Fibroblast of lung (primary cell): ENCODE measurements around the gene PCBP4. TPM values are rescaled to one million over a fixed set of nuclear protein-coding genes. Genes with fewer than 3 reads are reported as not detected.

ENCODE experiments used
- DNase-seq, 2 donors: peaks; one replicate each; pipeline versions ENCODE4 v3.0.0 to v3.0.0-alpha.2; 2010; ENCODE audit warnings: low read depth in 2 of 2
- H2AFZ ChIP-seq: 2 replicates; pipeline ENCODE4 v1.5.1; 2012; ENCODE audit warnings: low read length, control low read depth, inconsistent platforms
- H3K27ac ChIP-seq: 2 replicates; pipeline ENCODE4 v1.5.1; 2011; ENCODE audit warnings: low read length, control low read depth; ENCODE audit not compliant: insufficient read depth
- H3K27me3 ChIP-seq: 2 replicates; pipeline ENCODE4 v1.5.1; 2011; ENCODE audit warnings: mild to moderate bottlenecking, low read length; ENCODE audit not compliant: control insufficient read depth, insufficient read depth
- H3K36me3 ChIP-seq: 2 replicates; pipeline ENCODE4 v1.5.1; 2011; ENCODE audit warnings: low read length; ENCODE audit not compliant: control insufficient read depth, insufficient read depth
- H3K4me1 ChIP-seq: 2 replicates; pipeline ENCODE4 v1.5.1; 2011; ENCODE audit warnings: low read length; ENCODE audit not compliant: control insufficient read depth, insufficient read depth; ENCODE audit errors: extremely low read depth
- H3K4me2 ChIP-seq: 2 replicates; pipeline ENCODE4 v1.5.1; 2011; ENCODE audit warnings: low read length, control low read depth; ENCODE audit not compliant: insufficient read depth; ENCODE audit errors: extremely low read depth
- H3K4me3 ChIP-seq, 4 experiments: fragments of 200-600 bp in 1 of 4; sonication (generic) in 1 of 4; replicated peaks in 1 of 4; 2 replicates each; pipeline ENCODE4 v1.5.1; 2011 to 2016; ENCODE audit warnings: low read length in 4 of 4, low read depth in 3 of 4, mild to moderate bottlenecking in 3 of 4, control low read depth in 2 of 4, inconsistent platforms in 1 of 4, mixed read lengths in 1 of 4; ENCODE audit not compliant: insufficient read depth in 1 of 4; ENCODE audit errors: control extremely low read depth in 1 of 4
- H3K79me2 ChIP-seq: 2 replicates; pipeline ENCODE4 v1.5.1; 2012; ENCODE audit warnings: mild to moderate bottlenecking, low read length, inconsistent platforms; ENCODE audit not compliant: control insufficient read depth, insufficient read depth
- H3K9ac ChIP-seq: 2 replicates; pipeline ENCODE4 v1.5.1; 2011; ENCODE audit warnings: mild to moderate bottlenecking, low read length, control low read depth; ENCODE audit not compliant: insufficient read depth
- H3K9me3 ChIP-seq: 2 replicates; pipeline ENCODE4 v1.5.1; 2012; ENCODE audit warnings: low read depth, low read length; ENCODE audit not compliant: control insufficient read depth, insufficient read depth
- H4K20me1 ChIP-seq: 2 replicates; pipeline ENCODE4 v1.5.1; 2011; ENCODE audit warnings: low read length; ENCODE audit not compliant: control insufficient read depth, insufficient read depth; ENCODE audit errors: extremely low read depth
- CTCF ChIP-seq, 2 donors: IDR thresholded peaks in 1 of 2; conservative IDR thresholded peaks in 1 of 2; 1 replicate in 1 of 2; 2 replicates in 1 of 2; pipeline ENCODE4 v1.5.1; 2011 to 2012; ENCODE audit warnings: low read length in 2 of 2, control low read depth in 1 of 2, inconsistent platforms in 1 of 2, low read depth in 1 of 2, mild to moderate bottlenecking in 1 of 2
- EZH2 ChIP-seq: IDR thresholded peaks from 2 replicates; pipeline ENCODE4 v1.5.1; 2012; ENCODE audit warnings: low read length, control low read depth, mild to moderate bottlenecking; ENCODE audit errors: missing control alignments
- polyA plus RNA-seq, 2 donors: library from polyadenylated mRNA; depleted of rRNA in 1 of 2; stranded (reverse) in 1 of 2; unstranded in 1 of 2; fragments of >200 nt; gene quantifications; 2 replicates each; pipeline ENCODE4 v1.2.1, GENCODE V29; 2011 to 2012; ENCODE audit warnings: missing spikeins in 1 of 2
- total RNA-seq: library from RNA; depleted of rRNA; stranded (reverse); fragments of >200 nt; gene quantifications from 2 replicates; pipeline ENCODE4 v1.2.1, GENCODE V29; 2014

The PCBP4 gene
- total and polyA plus RNA-seq, 2 donors (not counting 1 experiment from before 2014, with no cell fraction given), result 40.2 to 46.2 TPM

GRCh38 chr3:51974277-51974962, 7.2 kb upstream of the PCBP4 start:
- peak overlapping the region; percentile 63 to 93 (median 84) for H3K4me3 ChIP-seq
- H3K4me2 ChIP-seq, result peak overlapping the region; percentile 95
- DNase-seq, result peak in 1 of 2 donors; percentile 19
- peak overlapping the region; percentile 93 for H2AFZ ChIP-seq
- peaks cover 2% of the 10 kb centered on the region for H3K79me2 ChIP-seq
- peaks cover 13% of the 10 kb centered on the region for H3K4me1 ChIP-seq
- TF ChIP-seq EZH2 (no peak), CTCF (conservative IDR thresholded peaks at IDR 0.05 in 1 of 2, IDR thresholded peaks at IDR 0.05 in 1 of 2; ENCODE audit: low read depth in 1 of 2, low read length in 2 of 2) (no peak)
- peak overlapping the region; percentile 90 for H3K27ac ChIP-seq
- peaks cover 2% of the 10 kb centered on the region for H3K36me3 ChIP-seq
- H4K20me1 ChIP-seq, result no peaks in the 10 kb centered on the region
- H3K27me3 ChIP-seq, result no peaks in the 10 kb centered on the region
- no peaks in the 10 kb centered on the region for H3K9me3 ChIP-seq
- H3K9ac ChIP-seq, result peak overlapping the region; percentile 86

- Histone ChIP-seq H3K4me3 (no peak overlapping the region), H3K27ac (no peak overlapping the region), H3K9me3 (no peaks in the 10 kb centered on the region), H3K4me2 (no peak overlapping the region), H3K27me3 (no peaks in the 10 kb centered on the region), H2AFZ (no peak overlapping the region), H3K4me1 (peaks cover 15% of the 10 kb centered on the region), H3K9ac (no peak overlapping the region), H4K20me1 (no peaks in the 10 kb centered on the region), H3K79me2 (peaks cover 6% of the 10 kb centered on the region), H3K36me3 (peaks cover 2% of the 10 kb centered on the region)
- no peak for DNase-seq
- no peak for TF ChIP-seq CTCF (conservative IDR thresholded peaks at IDR 0.05 in 1 of 2, IDR thresholded peaks at IDR 0.05 in 1 of 2; ENCODE audit: low read depth in 1 of 2, low read length in 2 of 2)
Measured at GRCh38 chr3:51971350-51971749, 4.1 kb upstream of the PCBP4 start.

GRCh38 chr3:51970606-51971300, 3.5 kb upstream of the PCBP4 start:
- Histone ChIP-seq H3K4me3 (no peak overlapping the region), H2AFZ (no peak overlapping the region), H3K79me2 (peaks cover 9% of the 10 kb centered on the region), H3K9me3 (no peaks in the 10 kb centered on the region), H3K9ac (no peak overlapping the region), H4K20me1 (no peaks in the 10 kb centered on the region), H3K27me3 (no peaks in the 10 kb centered on the region), H3K4me2 (no peak overlapping the region), H3K36me3 (peaks cover 2% of the 10 kb centered on the region), H3K27ac (no peak overlapping the region), H3K4me1 (peaks cover 18% of the 10 kb centered on the region)
- no peak for DNase-seq
- no peak for TF ChIP-seq EZH2
- TF ChIP-seq CTCF (conservative IDR thresholded peaks at IDR 0.05 in 1 of 2, IDR thresholded peaks at IDR 0.05 in 1 of 2; ENCODE audit: low read depth in 1 of 2, low read length in 2 of 2), result no peak
